HepG2 (cell line): Measurements from ENCODE around the gene HNRNPC. TPM values are rescaled to one million over a fixed set of nuclear protein-coding genes. Genes with fewer than 3 reads are reported as not detected.

ENCODE experiments used
- ATAC-seq: fragments of 200-7000 bp; cut with Tn5 transposase; 3 replicates; pipeline ENCODE4 v1.9.1; 2020; ENCODE audit warnings: mild to moderate bottlenecking, moderate library complexity
- BruUV-seq: library from RNA; stranded (reverse); fragments of 400-500 nt; replicated peaks from 2 replicates; lab custom pipeline; 2021; lab: Mats Ljungman, UMichigan
- CTCF ChIA-PET: fragments of 300-600 bp; formaldehyde crosslinking; extraction: SDS; loops from one replicate; lab custom pipeline; 2021; ENCODE audit warnings: low total read pairs, inconsistent platforms, low intra/inter-chr PET ratio; lab: Yijun Ruan, JAX
- POLR2A ChIA-PET: fragments of 350-600 bp; sonication (Branson Sonifier 250); formaldehyde crosslinking; loops from one replicate; lab custom pipeline; 2020; ENCODE audit warnings: antibody characterized with exemption, inconsistent platforms; lab: Yijun Ruan, JAX
- DNase-seq: peaks from one replicate; pipeline ENCODE4 v3.0.0-alpha.2; 2015; ENCODE audit warnings: low spot score
- FAIRE-seq: peaks from 3 replicates; lab custom pipeline; 2011; peaks lifted over from hg19 to GRCh38; lab: Jason Lieb, UNC
- H2AFZ ChIP-seq: one replicate; pipeline ENCODE4 v1.6.1; 2011; ENCODE audit warnings: low read length, inconsistent platforms
- H3K27ac ChIP-seq: fragments of 300-600 bp; 3 replicates; pipeline ENCODE4 v1.8.0; 2011; ENCODE audit warnings: mixed run types, mild to moderate bottlenecking, mixed read lengths, low read length, inconsistent platforms; ENCODE audit not compliant: insufficient read depth; ENCODE audit errors: extremely low read length
- H3K27me3 ChIP-seq, 2 experiments: fragments of 200-600 bp in 1 of 2; 2 replicates in 1 of 2; 3 replicates in 1 of 2; pipeline versions ENCODE4 v1.6.0 to v1.8.0; 2011; ENCODE audit warnings: low read length in 2 of 2, mild to moderate bottlenecking in 2 of 2, moderate library complexity in 2 of 2, inconsistent platforms in 1 of 2; ENCODE audit not compliant: insufficient read depth in 2 of 2, control insufficient read depth in 1 of 2
- H3K36me3 ChIP-seq, 2 experiments: fragments of 200-600 bp in 1 of 2; replicated peaks in 1 of 2; 2 replicates in 1 of 2; 3 replicates in 1 of 2; pipeline versions ENCODE4 v1.5.1 to v1.8.0; 2011; ENCODE audit warnings: low read length in 2 of 2, inconsistent platforms in 1 of 2; ENCODE audit not compliant: insufficient read depth in 2 of 2, control insufficient read depth in 1 of 2
- H3K4me1 ChIP-seq: 2 replicates; pipeline ENCODE4 v1.5.1; 2012; ENCODE audit warnings: low read length, inconsistent platforms; ENCODE audit not compliant: insufficient read depth
- H3K4me2 ChIP-seq: 2 replicates; pipeline ENCODE4 v1.6.0; 2011; ENCODE audit warnings: low read depth, low read length, inconsistent platforms
- H3K4me3 ChIP-seq, 3 experiments: fragments of 200-600 bp in 1 of 3; sonication (generic), shearing (Covaris generic) in 1 of 3; replicated peaks in 1 of 3; 2 replicates each; pipeline ENCODE4 v1.5.1; 2011 to 2016; ENCODE audit warnings: low read length in 3 of 3, inconsistent platforms in 2 of 3, low read depth in 2 of 3, mild to moderate bottlenecking in 2 of 3, control low read depth in 1 of 3, mixed read lengths in 1 of 3; ENCODE audit not compliant: insufficient read depth in 1 of 3
- H3K79me2 ChIP-seq: one replicate; pipeline ENCODE4 v1.6.1; 2011; ENCODE audit warnings: low read length, inconsistent platforms; ENCODE audit not compliant: insufficient read depth
- H3K9ac ChIP-seq: 2 replicates; pipeline ENCODE4 v1.6.0; 2011; ENCODE audit warnings: mild to moderate bottlenecking, low read depth, low read length, inconsistent platforms; ENCODE audit not compliant: insufficient read depth
- H3K9me3 ChIP-seq: 2 replicates; pipeline ENCODE4 v1.5.1; 2012; ENCODE audit warnings: mild to moderate bottlenecking, low read length
- H4K20me1 ChIP-seq: 2 replicates; pipeline ENCODE4 v1.6.0; 2011; ENCODE audit warnings: inconsistent platforms, mild to moderate bottlenecking, low read length, moderate library complexity; ENCODE audit not compliant: insufficient read depth
- AGO2 ChIP-seq: fragments of 200-400 bp; formaldehyde crosslinking; optimal IDR thresholded peaks from 2 replicates; pipeline ENCODE3; 2017; ENCODE audit warnings: mild to moderate bottlenecking, low read depth, low read length, moderate library complexity
- HOXD1 ChIP-seq: sonication (generic); formaldehyde crosslinking; IDR thresholded peaks from 2 replicates; pipeline ENCODE4 v1.5.0; 2020; ENCODE audit warnings: missing genetic modification reagents
- MEIS1 ChIP-seq: sonication (generic); formaldehyde crosslinking; IDR thresholded peaks from 2 replicates; pipeline ENCODE4 v1.9.0; 2021; ENCODE audit warnings: mild to moderate bottlenecking, missing genetic modification reagents, moderate library complexity, borderline replicate concordance
- NAIF1 ChIP-seq: sonication (generic); formaldehyde crosslinking; IDR thresholded peaks from 2 replicates; pipeline ENCODE4 v1.5.0; 2020; ENCODE audit warnings: mild to moderate bottlenecking, missing genetic modification reagents, borderline replicate concordance
- NR2C2 ChIP-seq: sonication (generic); formaldehyde crosslinking; IDR thresholded peaks from 2 replicates; pipeline ENCODE4 v1.4.0; 2020; ENCODE audit warnings: missing genetic modification reagents, mild to moderate bottlenecking, moderate library complexity, borderline replicate concordance
- POLR2A ChIP-seq, 2 experiments: IDR thresholded peaks; 2 replicates each; pipeline ENCODE4 v1.6.1; 2011; ENCODE audit warnings: low read depth in 2 of 2, low read length in 2 of 2, mild to moderate bottlenecking in 1 of 2, moderate library complexity in 1 of 2; ENCODE audit not compliant: insufficient read depth in 1 of 2
- POLR2G ChIP-seq: fragments of 200-400 bp; formaldehyde crosslinking; IDR thresholded peaks from 2 replicates; pipeline ENCODE4 v1.6.1; 2018; ENCODE audit warnings: mild to moderate bottlenecking, low read depth, low read length, moderate library complexity
- RBFOX2 ChIP-seq: fragments of 200-400 bp; formaldehyde crosslinking; IDR thresholded peaks from 2 replicates; pipeline ENCODE4 v1.6.1; 2017; ENCODE audit warnings: low read depth, mild to moderate bottlenecking, low read length
- RBM22 ChIP-seq: fragments of 200-400 bp; formaldehyde crosslinking; optimal IDR thresholded peaks from 2 replicates; pipeline ENCODE3; 2017; ENCODE audit warnings: mild to moderate bottlenecking, low read length, moderate library complexity
- SAP130 ChIP-seq: IDR thresholded peaks from 2 replicates; pipeline ENCODE4 v1.6.1; 2016; ENCODE audit warnings: low read depth
- SMAD3 ChIP-seq: sonication (generic); formaldehyde crosslinking; IDR thresholded peaks from 2 replicates; pipeline ENCODE4 v1.4.0; 2020; ENCODE audit warnings: missing genetic modification reagents
- TAF15 ChIP-seq: fragments of 200-400 bp; formaldehyde crosslinking; IDR thresholded peaks from one replicate; pipeline ENCODE4 v1.6.1; 2018; ENCODE audit warnings: mild to moderate bottlenecking, low read depth, low read length; ENCODE audit not compliant: poor library complexity, severe bottlenecking
- TGIF2 ChIP-seq: IDR thresholded peaks from 2 replicates; pipeline ENCODE4 v1.6.1; 2016; ENCODE audit warnings: control low read depth, missing compliant biosample characterization
- YEATS4 ChIP-seq: sonication (generic); formaldehyde crosslinking; IDR thresholded peaks from 2 replicates; pipeline ENCODE4 v1.4.0; 2020; ENCODE audit warnings: missing genetic modification reagents, borderline replicate concordance
- ZNF343 ChIP-seq: sonication (generic); formaldehyde crosslinking; IDR thresholded peaks from 2 replicates; pipeline ENCODE4 v1.4.0; 2020; ENCODE audit warnings: mild to moderate bottlenecking, missing genetic modification reagents
- ZNF562 ChIP-seq: sonication (generic); formaldehyde crosslinking; IDR thresholded peaks from 2 replicates; pipeline ENCODE4 v1.8.0; 2022; ENCODE audit warnings: missing genetic modification reagents, borderline replicate concordance
- ZNF629 ChIP-seq: sonication (generic); formaldehyde crosslinking; conservative IDR thresholded peaks from 2 replicates; pipeline ENCODE4 v1.5.0; 2020; ENCODE audit warnings: missing genetic modification reagents
- ZNF883 ChIP-seq: sonication (generic); formaldehyde crosslinking; IDR thresholded peaks from 2 replicates; pipeline ENCODE4 v1.5.1; 2020; ENCODE audit warnings: mild to moderate bottlenecking, missing genetic modification reagents; ENCODE audit errors: not compliant biosample characterization
- WGBS: methylation state at CpG from one replicate; pipeline ENCODE4 v1.1.6; 2017; ENCODE audit warnings: low lambda C conversion rate; 5-methylcytosine and 5-hydroxymethylcytosine counted together
- in situ Hi-C: cut with HindIII; loops from 2 replicates; pipeline ENCODE4 v1.10.0; 2017; ENCODE audit warnings: low pct_unique_long_range_greater_than_20kb; ENCODE audit not compliant: extremely low pct_ligation_motif_present
- intact Hi-C: fragments of 100-400 bp; cut with micrococcal nuclease; formaldehyde crosslinking; loops from one replicate; pipeline ENCODE4 v1.10.0; 2022; ENCODE audit not compliant: unreplicated experiment
- polyA plus RNA-seq, 8 experiments: library from polyadenylated mRNA; depleted of rRNA in 3 of 8; stranded (reverse) in 7 of 8; unstranded in 1 of 8; fragments of >200 nt; fragmentation: Illumina TruSeq in 4 of 8; extraction: Trizol in 4 of 8; gene quantifications; 2 replicates each; pipeline versions ENCODE4 v1.2.1 to v1.2.3, GENCODE V29; 2011 to 2016; ENCODE audit warnings: low read depth in 4 of 8, missing spikeins in 1 of 8, mixed read lengths in 1 of 8; ENCODE audit not compliant: insufficient read depth in 1 of 8
- total RNA-seq, 5 experiments: library from RNA; depleted of rRNA; stranded (reverse); fragments of >200 nt; fragmentation: Illumina TruSeq; extraction: Trizol; gene quantifications; 2 replicates each; pipeline ENCODE4 v1.2.3, GENCODE V29; 2016; ENCODE audit warnings: low read depth in 1 of 5
- TF ChIP-seq, protein P1 (sequence below): sonication (generic); formaldehyde crosslinking; IDR thresholded peaks from 2 replicates; pipeline ENCODE4 v1.9.0; 2021; ENCODE audit warnings: missing genetic modification reagents, borderline replicate concordance
- TF ChIP-seq, protein P2 (sequence below): sonication (generic); formaldehyde crosslinking; IDR thresholded peaks from 2 replicates; pipeline ENCODE4 v1.5.0; 2020; ENCODE audit warnings: mild to moderate bottlenecking, missing genetic modification reagents

HNRNPC gene
- total and polyA plus RNA-seq, 2 of the 13 experiments (the other 11 are each of a cell fraction or from before 2014, with no cell fraction given) = 628 to 1,099 TPM

DNA sequence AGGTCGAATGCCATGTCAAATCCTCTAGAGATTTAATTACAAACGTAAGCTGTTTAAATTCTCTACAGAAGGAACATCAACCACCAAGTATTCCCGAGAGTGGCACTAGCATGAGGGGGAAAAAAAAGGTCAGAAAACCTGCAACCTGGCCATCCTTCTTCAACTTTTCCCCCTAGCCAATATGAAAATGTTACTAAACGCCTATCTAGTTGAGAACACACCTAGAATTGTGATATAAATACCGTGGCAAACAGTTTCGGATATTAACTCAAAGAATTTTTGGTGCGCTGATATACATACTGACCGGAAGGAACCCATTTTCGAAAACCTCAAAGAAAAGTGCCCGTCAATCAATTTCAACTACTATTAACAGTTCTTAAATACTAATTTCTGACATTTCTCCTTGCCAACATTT is 1.8 kb downstream of the HNRNPC start:
- intact Hi-C loops (loop anchor here (1.0 kb wide), 1 partner anchor 117 kb away; the partner anchor contains the start of gene SUPT16H), in situ Hi-C loops (no loop called here)
- TF ChIP-seq ZNF629 (CRISPR knock-in tag) (peak; percentile 4; the same call in 1 of the 2 replicates), POLR2G (peak; percentile 59), ZNF562 (CRISPR knock-in tag) (no peak), RBM22 (peak; percentile 80), TGIF2 (CRISPR knock-in tag) (peak; percentile 43; the same call in 1 of the 2 replicates), NR2C2 (CRISPR knock-in tag) (peak; percentile 28; the same call in 1 of the 2 replicates), HOXD1 (CRISPR knock-in tag) (no peak), TAF15 (no peak), ZNF883 (CRISPR knock-in tag) (no peak), POLR2A (IDR thresholded peaks at IDR 0.05; ENCODE audit: insufficient read depth in 1 of 2, low read depth in 2 of 2, low read length in 2 of 2) (0 out of 4 replicates have a peak, but pooled peaks have one; percentile 14 to 36), ZNF343 (CRISPR knock-in tag) (no peak), MEIS1 (CRISPR knock-in tag) (no peak), RBFOX2 (peak; percentile 54; the same call in 1 of the 2 replicates), AGO2 (peak; percentile 19), NAIF1 (CRISPR knock-in tag) (0 out of 2 replicates have a peak, but pooled peaks have one; percentile 18), SMAD3 (CRISPR knock-in tag) (0 out of 2 replicates have a peak, but pooled peaks have one; percentile 11), YEATS4 (CRISPR knock-in tag) (no peak), SAP130 (peak; percentile 47; the same call in 1 of the 2 replicates)
- TF ChIP-seq, protein P1, sequence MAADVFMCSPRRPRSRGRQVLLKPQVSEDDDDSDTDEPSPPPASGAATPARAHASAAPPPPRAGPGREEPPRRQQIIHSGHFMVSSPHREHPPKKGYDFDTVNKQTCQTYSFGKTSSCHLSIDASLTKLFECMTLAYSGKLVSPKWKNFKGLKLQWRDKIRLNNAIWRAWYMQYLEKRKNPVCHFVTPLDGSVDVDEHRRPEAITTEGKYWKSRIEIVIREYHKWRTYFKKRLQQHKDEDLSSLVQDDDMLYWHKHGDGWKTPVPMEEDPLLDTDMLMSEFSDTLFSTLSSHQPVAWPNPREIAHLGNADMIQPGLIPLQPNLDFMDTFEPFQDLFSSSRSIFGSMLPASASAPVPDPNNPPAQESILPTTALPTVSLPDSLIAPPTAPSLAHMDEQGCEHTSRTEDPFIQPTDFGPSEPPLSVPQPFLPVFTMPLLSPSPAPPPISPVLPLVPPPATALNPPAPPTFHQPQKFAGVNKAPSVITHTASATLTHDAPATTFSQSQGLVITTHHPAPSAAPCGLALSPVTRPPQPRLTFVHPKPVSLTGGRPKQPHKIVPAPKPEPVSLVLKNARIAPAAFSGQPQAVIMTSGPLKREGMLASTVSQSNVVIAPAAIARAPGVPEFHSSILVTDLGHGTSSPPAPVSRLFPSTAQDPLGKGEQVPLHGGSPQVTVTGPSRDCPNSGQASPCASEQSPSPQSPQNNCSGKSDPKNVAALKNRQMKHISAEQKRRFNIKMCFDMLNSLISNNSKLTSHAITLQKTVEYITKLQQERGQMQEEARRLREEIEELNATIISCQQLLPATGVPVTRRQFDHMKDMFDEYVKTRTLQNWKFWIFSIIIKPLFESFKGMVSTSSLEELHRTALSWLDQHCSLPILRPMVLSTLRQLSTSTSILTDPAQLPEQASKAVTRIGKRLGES = 0 out of 2 replicates have a peak, but pooled peaks have one; percentile 36
- TF ChIP-seq, protein P2, sequence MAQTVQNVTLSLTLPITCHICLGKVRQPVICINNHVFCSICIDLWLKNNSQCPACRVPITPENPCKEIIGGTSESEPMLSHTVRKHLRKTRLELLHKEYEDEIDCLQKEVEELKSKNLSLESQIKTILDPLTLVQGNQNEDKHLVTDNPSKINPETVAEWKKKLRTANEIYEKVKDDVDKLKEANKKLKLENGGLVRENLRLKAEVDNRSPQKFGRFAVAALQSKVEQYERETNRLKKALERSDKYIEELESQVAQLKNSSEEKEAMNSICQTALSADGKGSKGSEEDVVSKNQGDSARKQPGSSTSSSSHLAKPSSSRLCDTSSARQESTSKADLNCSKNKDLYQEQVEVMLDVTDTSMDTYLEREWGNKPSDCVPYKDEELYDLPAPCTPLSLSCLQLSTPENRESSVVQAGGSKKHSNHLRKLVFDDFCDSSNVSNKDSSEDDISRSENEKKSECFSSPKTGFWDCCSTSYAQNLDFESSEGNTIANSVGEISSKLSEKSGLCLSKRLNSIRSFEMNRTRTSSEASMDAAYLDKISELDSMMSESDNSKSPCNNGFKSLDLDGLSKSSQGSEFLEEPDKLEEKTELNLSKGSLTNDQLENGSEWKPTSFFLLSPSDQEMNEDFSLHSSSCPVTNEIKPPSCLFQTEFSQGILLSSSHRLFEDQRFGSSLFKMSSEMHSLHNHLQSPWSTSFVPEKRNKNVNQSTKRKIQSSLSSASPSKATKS (CRISPR knock-in tag) = 0 out of 2 replicates have a peak, but pooled peaks have one; percentile 59

More for the DNA sequence above, 1.8 kb downstream of the HNRNPC start:
- peak overlapping the region; percentile 86 to 98 (median 90); a peak in 5 of 6 replicates for H3K4me3 ChIP-seq
- ATAC-seq (no peak), DNase-seq (no peak), FAIRE-seq (no peak)
- H3K27ac ChIP-seq = peak overlapping the region; percentile 91
- H2AFZ ChIP-seq = no peak overlapping the region
- peak overlapping the region; percentile 100 for H3K9ac ChIP-seq
- H3K27me3 ChIP-seq = peaks cover 0 to 5% of the 10 kb centered on the region in 2 experiments; a peak in 2 of 5 replicates
- no peaks in the 10 kb centered on the region for H3K9me3 ChIP-seq
- peaks cover 73% of the 10 kb centered on the region for H3K79me2 ChIP-seq
- CTCF ChIA-PET = no interaction called here
- POLR2A ChIA-PET = interaction anchor here (1.4 to 6.0 kb wide), 2 partner anchors 8 to 11 kb away, joined by 3 to 68 read pairs; no protein-coding TSS in a partner anchor
- peak overlapping the region; percentile 88 for H3K4me2 ChIP-seq
- WGBS = under 1% methylated on average over 10 of the region's 10 CpGs
- BruUV-seq = no TSS peak
- peaks cover 67% of the 10 kb centered on the region for H4K20me1 ChIP-seq
- H3K4me1 ChIP-seq = peaks cover 51% of the 10 kb centered on the region
- peaks cover 9 to 44% of the 10 kb centered on the region in 2 experiments for H3K36me3 ChIP-seq
